ENCODE data around the gene DLEC1.
A peak's percentile ranks its signal among the peaks of the same experiment; 100 is the strongest.
"Not testable (repeated sequence)": the region's sequence is repeated elsewhere in the genome, so short reads cannot be mapped to it uniquely, and the experiment has no call there.

Gene DLEC1

GRCh38 chr3:38158472-38158871, 119.5 kb downstream of the DLEC1 start:
- no peak for TF ChIP-seq CTCF (IDR thresholded peaks at IDR 0.05)
- Histone ChIP-seq H3K4me2 (ENCODE audit: low read length) (no peak overlapping the region), H3K9ac (no peak overlapping the region), H3K36me3 (ENCODE audit: control insufficient read depth, insufficient read depth, low read length) (no peaks in the 10 kb centered on the region), H3K27me3 (ENCODE audit: control insufficient read depth, insufficient read depth, low read length) (no peaks in the 10 kb centered on the region), H3K4me1 (peaks cover 6% of the 10 kb centered on the region), H2AFZ (no peak overlapping the region), H3K4me3 (ENCODE audit: low read depth, low read length) (no peak overlapping the region), H3K79me2 (no peaks in the 10 kb centered on the region), H3K27ac (no peak overlapping the region), H3K9me3 (ENCODE audit: control insufficient read depth, low read length) (no peaks in the 10 kb centered on the region)

GRCh38 chr3:38160704-38161103, 121.7 kb downstream of the DLEC1 start:
- H3K79me2 ChIP-seq; H3K27me3 ChIP-seq (ENCODE audit: control insufficient read depth, insufficient read depth, low read length); H3K4me3 ChIP-seq (ENCODE audit: low read depth, low read length); H3K27ac ChIP-seq; H3K9me3 ChIP-seq (ENCODE audit: control insufficient read depth, low read length); H3K4me2 ChIP-seq (ENCODE audit: low read length); H3K4me1 ChIP-seq; H3K36me3 ChIP-seq (ENCODE audit: control insufficient read depth, insufficient read depth, low read length); H3K9ac ChIP-seq; H2AFZ ChIP-seq: not testable (repeated sequence)

GRCh38 chr3:38163117-38163840, 124.3 kb downstream of the DLEC1 start:
- Histone ChIP-seq H3K4me2 (ENCODE audit: low read length) (no peak overlapping the region), H2AFZ (no peak overlapping the region), H3K79me2 (peaks cover 6% of the 10 kb centered on the region), H3K4me1 (peaks cover 8% of the 10 kb centered on the region), H3K9me3 (ENCODE audit: control insufficient read depth, low read length) (no peaks in the 10 kb centered on the region), H3K9ac (no peak overlapping the region), H3K36me3 (ENCODE audit: control insufficient read depth, insufficient read depth, low read length) (no peaks in the 10 kb centered on the region), H3K27me3 (ENCODE audit: control insufficient read depth, insufficient read depth, low read length) (no peaks in the 10 kb centered on the region), H3K27ac (no peak overlapping the region), H3K4me3 (ENCODE audit: low read depth, low read length) (no peak overlapping the region)
- no peak for TF ChIP-seq CTCF (IDR thresholded peaks at IDR 0.05)

GRCh38 chr3:38163841-38164642, 125.0 kb downstream of the DLEC1 start:
- peak overlapping the region; percentile 98 for H2AFZ ChIP-seq
- TF ChIP-seq CTCF (IDR thresholded peaks at IDR 0.05) = no peak

GRCh38 chr3:38164643-38164951, 125.6 kb downstream of the DLEC1 start:
- Histone ChIP-seq H3K4me2 (ENCODE audit: low read length) (peak overlapping the region; percentile 95), H3K27me3 (ENCODE audit: control insufficient read depth, insufficient read depth, low read length) (no peaks in the 10 kb centered on the region), H3K36me3 (ENCODE audit: control insufficient read depth, insufficient read depth, low read length) (no peaks in the 10 kb centered on the region), H3K4me1 (peaks cover 8% of the 10 kb centered on the region), H2AFZ (peak overlapping the region; percentile 98), H3K4me3 (ENCODE audit: low read depth, low read length) (peak overlapping the region; percentile 90), H3K27ac (peak overlapping the region; percentile 99), H3K9ac (no peak overlapping the region), H3K9me3 (ENCODE audit: control insufficient read depth, low read length) (no peaks in the 10 kb centered on the region), H3K79me2 (peaks cover 17% of the 10 kb centered on the region)
- no peak for TF ChIP-seq CTCF (IDR thresholded peaks at IDR 0.05)

More at GRCh38 chr3:38163841-38164642, 125.0 kb downstream of the DLEC1 start:
- H3K4me3 ChIP-seq (ENCODE audit: low read depth, low read length) = peak overlapping the region; percentile 90
- peaks cover 8% of the 10 kb centered on the region for H3K4me1 ChIP-seq
- H3K79me2 ChIP-seq = peaks cover 12% of the 10 kb centered on the region
- peak overlapping the region; percentile 95 for H3K4me2 ChIP-seq (ENCODE audit: low read length)
- H3K9me3 ChIP-seq (ENCODE audit: control insufficient read depth, low read length) = no peaks in the 10 kb centered on the region
- no peaks in the 10 kb centered on the region for H3K27me3 ChIP-seq (ENCODE audit: control insufficient read depth, insufficient read depth, low read length)
- H3K36me3 ChIP-seq (ENCODE audit: control insufficient read depth, insufficient read depth, low read length) = no peaks in the 10 kb centered on the region
- no peak overlapping the region for H3K9ac ChIP-seq
- peak overlapping the region; percentile 99 for H3K27ac ChIP-seq
